Measurements from ENCODE around the gene NFS1. TPM values are rescaled to one million over a fixed set of nuclear protein-coding genes. Genes with fewer than 3 reads are reported as not detected.

Gene NFS1
- total RNA-seq, 4 donors from 2014 or later: 21.1 to 45.5 (median 36.3) TPM

DNA sequence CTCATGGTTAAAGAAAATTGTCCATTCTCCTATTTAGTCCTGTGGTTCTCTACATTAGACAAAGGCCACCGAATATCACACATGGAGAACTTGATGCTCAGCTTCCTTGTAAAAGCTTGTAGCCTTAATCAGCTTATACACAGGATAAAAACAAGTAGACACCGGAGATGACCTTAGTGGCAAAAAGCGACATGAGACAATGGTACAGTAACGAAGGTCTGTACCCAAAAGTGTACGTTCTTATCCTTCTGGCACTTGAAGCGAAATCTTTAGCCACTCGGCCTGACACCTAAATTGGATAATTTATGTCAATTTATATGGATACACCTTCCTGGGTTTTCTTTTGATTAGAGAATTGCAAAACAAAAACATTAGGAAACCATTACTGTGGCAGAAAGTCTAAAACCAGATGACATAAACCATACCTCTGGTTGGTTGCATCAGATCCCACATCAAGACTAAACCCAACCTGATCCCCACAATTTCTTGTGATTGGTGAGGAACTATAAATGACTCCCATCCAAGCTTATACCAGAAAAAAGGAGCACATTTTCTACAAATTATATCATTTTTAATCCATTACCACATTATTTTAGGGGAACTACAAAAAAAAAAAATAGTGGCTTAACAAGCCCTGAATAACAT, 36.8 kb upstream of the NFS1 start:
- Histone ChIP-seq H3K36me3 (peaks cover 69 to 89% of the 10 kb centered on the region in 2 donors), H3K27me3 (no peaks in the 10 kb centered on the region), H3K4me1 (peaks cover 16 to 36% of the 10 kb centered on the region in 2 donors), H3K9me3 (no peaks in the 10 kb centered on the region), H3K27ac (no peak overlapping the region), H3K4me3 (replicated peaks in 1 of 3) (no peak overlapping the region)
- DNase-seq: no peak
- TF ChIP-seq POLR2A (IDR thresholded peaks at IDR 0.05): no peak
- TF ChIP-seq, protein P1, sequence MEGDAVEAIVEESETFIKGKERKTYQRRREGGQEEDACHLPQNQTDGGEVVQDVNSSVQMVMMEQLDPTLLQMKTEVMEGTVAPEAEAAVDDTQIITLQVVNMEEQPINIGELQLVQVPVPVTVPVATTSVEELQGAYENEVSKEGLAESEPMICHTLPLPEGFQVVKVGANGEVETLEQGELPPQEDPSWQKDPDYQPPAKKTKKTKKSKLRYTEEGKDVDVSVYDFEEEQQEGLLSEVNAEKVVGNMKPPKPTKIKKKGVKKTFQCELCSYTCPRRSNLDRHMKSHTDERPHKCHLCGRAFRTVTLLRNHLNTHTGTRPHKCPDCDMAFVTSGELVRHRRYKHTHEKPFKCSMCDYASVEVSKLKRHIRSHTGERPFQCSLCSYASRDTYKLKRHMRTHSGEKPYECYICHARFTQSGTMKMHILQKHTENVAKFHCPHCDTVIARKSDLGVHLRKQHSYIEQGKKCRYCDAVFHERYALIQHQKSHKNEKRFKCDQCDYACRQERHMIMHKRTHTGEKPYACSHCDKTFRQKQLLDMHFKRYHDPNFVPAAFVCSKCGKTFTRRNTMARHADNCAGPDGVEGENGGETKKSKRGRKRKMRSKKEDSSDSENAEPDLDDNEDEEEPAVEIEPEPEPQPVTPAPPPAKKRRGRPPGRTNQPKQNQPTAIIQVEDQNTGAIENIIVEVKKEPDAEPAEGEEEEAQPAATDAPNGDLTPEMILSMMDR (IDR thresholded peaks at IDR 0.05): no peak
- WGBS, 2 donors: 59 to 74% methylated on average over 7 of the region's 7 CpGs
- intact Hi-C loops (cut with DNase I): no loop called here

DNA sequence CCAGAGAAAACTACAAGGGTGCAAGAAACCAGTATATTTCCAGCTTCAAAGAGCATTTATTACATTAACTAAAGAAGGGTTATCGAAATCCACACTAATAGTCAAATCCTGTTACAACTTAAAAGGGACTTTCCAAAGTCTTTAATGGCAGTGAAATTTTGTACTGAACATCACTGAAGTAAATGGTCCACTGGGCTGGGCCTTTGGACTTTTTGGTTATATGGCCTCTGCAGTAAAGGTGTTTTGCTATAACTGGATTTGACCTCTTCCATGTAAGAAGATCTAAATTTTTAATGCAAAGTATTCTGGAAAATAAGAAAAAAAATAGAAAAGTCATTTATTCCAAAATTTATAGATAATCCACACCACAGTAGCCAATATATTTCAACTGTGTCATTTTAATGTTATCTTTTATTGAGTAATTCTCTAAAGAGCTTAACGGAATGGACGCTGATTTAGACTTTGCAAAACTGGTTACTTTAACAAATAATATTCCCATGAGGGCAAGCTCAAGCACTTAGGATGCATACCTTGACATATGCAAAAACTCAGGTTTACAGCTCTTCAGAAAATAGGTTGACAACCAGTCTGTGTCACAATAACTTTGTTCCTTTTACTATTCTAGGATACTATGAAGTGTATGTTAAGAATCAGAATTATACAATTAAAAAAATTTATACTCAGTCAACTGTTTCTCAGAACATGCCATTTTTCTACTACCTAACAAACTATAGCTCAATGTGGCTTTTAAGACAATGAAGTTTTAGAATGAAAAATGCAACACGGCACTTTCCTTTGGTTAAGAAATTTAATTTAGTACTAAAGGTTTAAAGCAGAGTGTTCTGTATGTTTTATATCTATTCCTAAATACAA, 35.9 kb upstream of the NFS1 start:
- Histone ChIP-seq H3K4me3 (replicated peaks in 1 of 3) (no peak overlapping the region), H3K27ac (no peak overlapping the region), H3K36me3 (peaks cover 74 to 91% of the 10 kb centered on the region in 2 donors), H3K4me1 (peaks cover 10 to 31% of the 10 kb centered on the region in 2 donors), H3K9me3 (no peaks in the 10 kb centered on the region), H3K27me3 (no peaks in the 10 kb centered on the region)
- TF ChIP-seq, protein P1 (IDR thresholded peaks at IDR 0.05): no peak
- TF ChIP-seq POLR2A (IDR thresholded peaks at IDR 0.05): no peak
- DNase-seq: no peak
- 77 to 86% methylated on average over 4 of the region's 4 CpGs for WGBS, 2 donors
- intact Hi-C loops (cut with DNase I): no loop called here

DNA sequence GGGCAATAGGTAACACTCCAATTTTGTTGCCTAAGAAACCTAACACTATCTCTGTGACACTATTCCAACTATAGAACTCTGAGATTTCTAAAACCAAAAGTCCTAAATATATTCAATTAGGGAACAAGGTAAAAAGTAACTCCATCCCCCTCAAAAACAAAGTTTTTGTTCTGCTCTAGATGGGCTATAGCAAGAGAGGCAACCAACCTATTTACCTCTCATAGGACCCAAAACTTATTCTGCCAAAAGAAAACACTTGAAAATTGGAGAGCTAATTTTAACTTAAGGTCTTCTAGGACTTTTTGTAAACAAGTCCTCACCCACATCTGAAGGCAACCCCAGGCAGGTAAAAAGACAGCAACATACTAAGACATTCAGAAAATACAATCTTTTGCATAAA, 35.2 kb upstream of the NFS1 start:
- TF ChIP-seq, protein P1 (IDR thresholded peaks at IDR 0.05): no peak
- no peak for TF ChIP-seq POLR2A (IDR thresholded peaks at IDR 0.05)
- Histone ChIP-seq H3K9me3 (no peaks in the 10 kb centered on the region), H3K4me3 (replicated peaks in 1 of 3) (no peak overlapping the region), H3K27me3 (no peaks in the 10 kb centered on the region), H3K36me3 (peaks cover 80 to 93% of the 10 kb centered on the region in 2 donors), H3K4me1 (peaks cover 3 to 27% of the 10 kb centered on the region in 2 donors), H3K27ac (no peak overlapping the region)
- no peak for DNase-seq
- intact Hi-C loops (cut with DNase I): no loop called here

DNA sequence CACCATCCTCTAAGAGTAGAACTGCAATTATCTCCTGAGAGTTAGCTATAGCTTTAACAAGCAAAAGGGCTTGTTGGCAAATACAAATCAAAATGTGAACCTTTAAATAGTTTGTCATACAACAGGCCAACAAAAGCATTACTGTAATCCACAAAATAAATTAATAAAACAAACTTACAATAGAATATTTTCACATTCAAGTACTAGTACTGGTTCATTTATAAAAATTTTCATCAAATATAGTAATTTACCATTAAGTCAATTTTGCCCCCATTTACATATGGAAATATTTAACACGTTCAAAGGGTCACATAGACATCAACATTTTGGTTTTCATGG, 33.5 kb upstream of the NFS1 start:
- H3K4me3 ChIP-seq (replicated peaks in 1 of 3): no peak overlapping the region

More for the DNA sequence above, 33.5 kb upstream of the NFS1 start:
- peaks cover 84 to 93% of the 10 kb centered on the region in 2 donors for H3K36me3 ChIP-seq
- no peak for DNase-seq
- H3K9me3 ChIP-seq: no peaks in the 10 kb centered on the region
- H3K4me1 ChIP-seq: peaks cover 0 to 19% of the 10 kb centered on the region in 2 donors
- TF ChIP-seq, protein P1 (IDR thresholded peaks at IDR 0.05): no peak
- TF ChIP-seq POLR2A (IDR thresholded peaks at IDR 0.05): no peak
- no peaks in the 10 kb centered on the region for H3K27me3 ChIP-seq
- intact Hi-C loops (cut with DNase I): no loop called here
- WGBS, 2 donors: 62 to 79% methylated on average over 1 of the region's 1 CpG
- no peak overlapping the region for H3K27ac ChIP-seq
